ENCODE data around the gene TUBA3E.
"Not testable (repeated sequence)": the region's sequence is repeated elsewhere in the genome, so short reads cannot be mapped to it uniquely, and the experiment has no call there.

The TUBA3E gene

GRCh38 chr2:130192451-130192850, 5.8 kb downstream of the TUBA3E start:
- not testable (repeated sequence) for DNase-seq (ENCODE audit: low read depth in 1 of 2, low spot score in 1 of 2)

- DNase-seq (ENCODE audit: low read depth in 1 of 2, low spot score in 1 of 2), result not testable (repeated sequence)
These were observed 6.9 kb downstream of the TUBA3E start for GRCh38 chr2:130191319-130191718.

- DNase-seq (ENCODE audit: low read depth in 1 of 2, low spot score in 1 of 2), result no peak
These were observed 8.0 kb downstream of the TUBA3E start for GRCh38 chr2:130190237-130190636.

- DNase-seq (ENCODE audit: low read depth in 1 of 2, low spot score in 1 of 2), result not testable (repeated sequence)
These were observed 9.3 kb downstream of the TUBA3E start for GRCh38 chr2:130188958-130189357.

GRCh38 chr2:130187859-130188792, 10.1 kb downstream of the TUBA3E start:
- not testable (repeated sequence) for DNase-seq (ENCODE audit: low read depth in 1 of 2, low spot score in 1 of 2)

- no peak for DNase-seq (ENCODE audit: low read depth in 1 of 2, low spot score in 1 of 2)
These were observed 11.0 kb downstream of the TUBA3E start for GRCh38 chr2:130187268-130187667.

GRCh38 chr2:130186391-130186790, 11.8 kb downstream of the TUBA3E start:
- no peak for DNase-seq (ENCODE audit: low read depth in 1 of 2, low spot score in 1 of 2)

GRCh38 chr2:130185896-130186295, 12.3 kb downstream of the TUBA3E start:
- DNase-seq (ENCODE audit: low read depth in 1 of 2, low spot score in 1 of 2), result no peak

GRCh38 chr2:130185436-130185835, 12.8 kb downstream of the TUBA3E start:
- DNase-seq (ENCODE audit: low read depth in 1 of 2, low spot score in 1 of 2), result no peak

GRCh38 chr2:130183512-130184373, 14.5 kb downstream of the TUBA3E start:
- DNase-seq (ENCODE audit: low read depth in 1 of 2, low spot score in 1 of 2), result no peak

- not testable (repeated sequence) for DNase-seq (ENCODE audit: low read depth in 1 of 2, low spot score in 1 of 2)
These were observed 15.3 kb downstream of the TUBA3E start for GRCh38 chr2:130182826-130183511.

- peak; percentile 84 to 89 for DNase-seq (ENCODE audit: low read depth in 1 of 2, low spot score in 1 of 2)
These were observed 16.2 kb downstream of the TUBA3E start, which contains the start of gene MZT2B for GRCh38 chr2:130181880-130182682. Gene MZT2B (plus strand): TSS chr2:130182262. CDS start chr2:130182283, 21 bp downstream.

GRCh38 chr2:130181325-130181879, 16.8 kb downstream of the TUBA3E start, which contains the start of gene SMPD4:
Gene SMPD4 (minus strand): TSS chr2:130181602. CDS start chr2:130176592, 5,010 bp downstream.
- DNase-seq (ENCODE audit: low read depth in 1 of 2, low spot score in 1 of 2), result peak; percentile 97 to 98

GRCh38 chr2:130180404-130181324, 17.6 kb downstream of the TUBA3E start:
- DNase-seq (ENCODE audit: low read depth in 1 of 2, low spot score in 1 of 2), result not testable (repeated sequence)

GRCh38 chr2:130174866-130175265, 23.4 kb downstream of the TUBA3E start:
- DNase-seq (ENCODE audit: low read depth in 1 of 2, low spot score in 1 of 2), result not testable (repeated sequence)

- DNase-seq (ENCODE audit: low read depth in 1 of 2, low spot score in 1 of 2), result no peak
These were observed 28.3 kb downstream of the TUBA3E start for GRCh38 chr2:130169896-130170295.

- DNase-seq (ENCODE audit: low read depth in 1 of 2, low spot score in 1 of 2), result not testable (repeated sequence)
These were observed 29.1 kb downstream of the TUBA3E start for GRCh38 chr2:130169163-130169562.

- not testable (repeated sequence) for DNase-seq (ENCODE audit: low read depth in 1 of 2, low spot score in 1 of 2)
These were observed 31.6 kb downstream of the TUBA3E start for GRCh38 chr2:130166611-130167010.

All from activated T-helper 1 cell treated with anti-CD3 and anti-CD28 coated beads, Interleukin-2, amount 50 U/mL, for 16 hours (primary cell).